K562 (cell line): ENCODE measurements around the gene OR14A2.

Experiments used
- BRCA1 ChIP-seq, 2 experiments: fragments of 450-650 bp in 1 of 2; sonication (generic) in 1 of 2; formaldehyde crosslinking in 1 of 2; IDR thresholded peaks; 2 replicates each; pipeline versions ENCODE4 v1.5.0 to v1.6.1; 2017 to 2020; ENCODE audit warnings: mild to moderate bottlenecking in 1 of 2, missing genetic modification reagents in 1 of 2
- CEBPZ ChIP-seq: fragments of 150-350 bp; IDR thresholded peaks from 2 replicates; pipeline ENCODE4 v1.6.1; 2014; ENCODE audit warnings: low read depth, mild to moderate bottlenecking, low read length, borderline replicate concordance
- CTCF ChIP-seq, 3 experiments: IDR thresholded peaks in 2 of 3; conservative IDR thresholded peaks in 1 of 3; 2 replicates each; pipeline ENCODE4 v1.5.1; 2011 to 2012; ENCODE audit warnings: low read length in 3 of 3, mild to moderate bottlenecking in 3 of 3, control low read depth in 2 of 3, improper control_type of control experiment in 1 of 3, inconsistent platforms in 1 of 3, low read depth in 1 of 3, mixed read lengths in 1 of 3, moderate library complexity in 1 of 3; ENCODE audit not compliant: insufficient read depth in 2 of 3
- FOXJ2 ChIP-seq: fragments of 200-800 bp; sonication (Bioruptor generic); IDR thresholded peaks from 2 replicates; pipeline ENCODE4 v1.6.1; 2016; ENCODE audit warnings: missing genetic modification characterization, missing compliant biosample characterization
- MAZ ChIP-seq, 2 experiments: fragments of 450-650 bp in 1 of 2; sonication (generic) in 1 of 2; formaldehyde crosslinking; IDR thresholded peaks in 1 of 2; conservative IDR thresholded peaks in 1 of 2; 2 replicates each; pipeline versions ENCODE4 v1.4.0 to v1.5.0; 2020; ENCODE audit warnings: mild to moderate bottlenecking in 1 of 2, missing genetic modification reagents in 1 of 2
- MEIS2 ChIP-seq: fragments of 450-650 bp; IDR thresholded peaks from 2 replicates; pipeline ENCODE4 v1.6.1; 2014; ENCODE audit warnings: mild to moderate bottlenecking; ENCODE audit not compliant: partially characterized antibody
- POLR2AphosphoS5 ChIP-seq: IDR thresholded peaks from 2 replicates; pipeline ENCODE4 v1.6.1; 2011; ENCODE audit warnings: mild to moderate bottlenecking, low read depth, low read length, moderate library complexity; ENCODE audit not compliant: control insufficient read depth, insufficient read depth
- RBM39 ChIP-seq: fragments of 200-400 bp; formaldehyde crosslinking; optimal IDR thresholded peaks from 2 replicates; pipeline ENCODE3; 2018; ENCODE audit warnings: low read depth, low read length
- SP1 ChIP-seq: sonication (generic); formaldehyde crosslinking; IDR thresholded peaks from 2 replicates; pipeline ENCODE4 v1.8.1; 2022; ENCODE audit warnings: mild to moderate bottlenecking, missing genetic modification reagents
- TCF3 ChIP-seq: sonication (generic); formaldehyde crosslinking; IDR thresholded peaks from 2 replicates; pipeline ENCODE4 v1.4.0; 2020; ENCODE audit warnings: mild to moderate bottlenecking, missing genetic modification reagents
- ZNF146 ChIP-seq: IDR thresholded peaks from one replicate; pipeline ENCODE4 v1.6.1; 2018; ENCODE audit warnings: missing compliant biosample characterization; ENCODE audit not compliant: unreplicated experiment
- TF ChIP-seq, protein P1 (sequence below): sonication (generic); formaldehyde crosslinking; IDR thresholded peaks from 2 replicates; pipeline ENCODE4 v1.8.0; 2022; ENCODE audit warnings: mild to moderate bottlenecking, missing genetic modification reagents
- TF ChIP-seq, protein P2 (sequence below): sonication (generic); formaldehyde crosslinking; IDR thresholded peaks from 2 replicates; pipeline ENCODE4 v1.8.1; 2023; ENCODE audit warnings: mild to moderate bottlenecking, missing genetic modification reagents
- TF ChIP-seq, protein P3 (sequence below): fragments of 250-450 bp; sonication (Bioruptor Pico); IDR thresholded peaks from 2 replicates; pipeline ENCODE4 v1.5.0; 2020; ENCODE audit warnings: mild to moderate bottlenecking

- TF ChIP-seq BRCA1 (IDR thresholded peaks at IDR 0.05) (no peak), BRCA1 (CRISPR knock-in tag; IDR thresholded peaks at IDR 0.05) (no peak), RBM39 (no peak), POLR2AphosphoS5 (no peak), MEIS2 (no peak), FOXJ2 (tag) (no peak), SP1 (CRISPR knock-in tag) (no peak), CEBPZ (no peak), TCF3 (CRISPR knock-in tag) (no peak), CTCF (IDR thresholded peaks at IDR 0.05 in 2 of 3, conservative IDR thresholded peaks at IDR 0.05 in 1 of 3; ENCODE audit: insufficient read depth in 2 of 3, low read depth in 1 of 3, low read length in 3 of 3) (no peak), ZNF146 (CRISPR knock-in tag) (no peak), MAZ (CRISPR knock-in tag; conservative IDR thresholded peaks at IDR 0.05 in 1 of 2, IDR thresholded peaks at IDR 0.05 in 1 of 2) (no peak)
- TF ChIP-seq, protein P1, sequence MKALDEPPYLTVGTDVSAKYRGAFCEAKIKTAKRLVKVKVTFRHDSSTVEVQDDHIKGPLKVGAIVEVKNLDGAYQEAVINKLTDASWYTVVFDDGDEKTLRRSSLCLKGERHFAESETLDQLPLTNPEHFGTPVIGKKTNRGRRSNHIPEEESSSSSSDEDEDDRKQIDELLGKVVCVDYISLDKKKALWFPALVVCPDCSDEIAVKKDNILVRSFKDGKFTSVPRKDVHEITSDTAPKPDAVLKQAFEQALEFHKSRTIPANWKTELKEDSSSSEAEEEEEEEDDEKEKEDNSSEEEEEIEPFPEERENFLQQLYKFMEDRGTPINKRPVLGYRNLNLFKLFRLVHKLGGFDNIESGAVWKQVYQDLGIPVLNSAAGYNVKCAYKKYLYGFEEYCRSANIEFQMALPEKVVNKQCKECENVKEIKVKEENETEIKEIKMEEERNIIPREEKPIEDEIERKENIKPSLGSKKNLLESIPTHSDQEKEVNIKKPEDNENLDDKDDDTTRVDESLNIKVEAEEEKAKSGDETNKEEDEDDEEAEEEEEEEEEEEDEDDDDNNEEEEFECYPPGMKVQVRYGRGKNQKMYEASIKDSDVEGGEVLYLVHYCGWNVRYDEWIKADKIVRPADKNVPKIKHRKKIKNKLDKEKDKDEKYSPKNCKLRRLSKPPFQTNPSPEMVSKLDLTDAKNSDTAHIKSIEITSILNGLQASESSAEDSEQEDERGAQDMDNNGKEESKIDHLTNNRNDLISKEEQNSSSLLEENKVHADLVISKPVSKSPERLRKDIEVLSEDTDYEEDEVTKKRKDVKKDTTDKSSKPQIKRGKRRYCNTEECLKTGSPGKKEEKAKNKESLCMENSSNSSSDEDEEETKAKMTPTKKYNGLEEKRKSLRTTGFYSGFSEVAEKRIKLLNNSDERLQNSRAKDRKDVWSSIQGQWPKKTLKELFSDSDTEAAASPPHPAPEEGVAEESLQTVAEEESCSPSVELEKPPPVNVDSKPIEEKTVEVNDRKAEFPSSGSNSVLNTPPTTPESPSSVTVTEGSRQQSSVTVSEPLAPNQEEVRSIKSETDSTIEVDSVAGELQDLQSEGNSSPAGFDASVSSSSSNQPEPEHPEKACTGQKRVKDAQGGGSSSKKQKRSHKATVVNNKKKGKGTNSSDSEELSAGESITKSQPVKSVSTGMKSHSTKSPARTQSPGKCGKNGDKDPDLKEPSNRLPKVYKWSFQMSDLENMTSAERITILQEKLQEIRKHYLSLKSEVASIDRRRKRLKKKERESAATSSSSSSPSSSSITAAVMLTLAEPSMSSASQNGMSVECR (CRISPR knock-in tag) = no peak
- TF ChIP-seq, protein P2, sequence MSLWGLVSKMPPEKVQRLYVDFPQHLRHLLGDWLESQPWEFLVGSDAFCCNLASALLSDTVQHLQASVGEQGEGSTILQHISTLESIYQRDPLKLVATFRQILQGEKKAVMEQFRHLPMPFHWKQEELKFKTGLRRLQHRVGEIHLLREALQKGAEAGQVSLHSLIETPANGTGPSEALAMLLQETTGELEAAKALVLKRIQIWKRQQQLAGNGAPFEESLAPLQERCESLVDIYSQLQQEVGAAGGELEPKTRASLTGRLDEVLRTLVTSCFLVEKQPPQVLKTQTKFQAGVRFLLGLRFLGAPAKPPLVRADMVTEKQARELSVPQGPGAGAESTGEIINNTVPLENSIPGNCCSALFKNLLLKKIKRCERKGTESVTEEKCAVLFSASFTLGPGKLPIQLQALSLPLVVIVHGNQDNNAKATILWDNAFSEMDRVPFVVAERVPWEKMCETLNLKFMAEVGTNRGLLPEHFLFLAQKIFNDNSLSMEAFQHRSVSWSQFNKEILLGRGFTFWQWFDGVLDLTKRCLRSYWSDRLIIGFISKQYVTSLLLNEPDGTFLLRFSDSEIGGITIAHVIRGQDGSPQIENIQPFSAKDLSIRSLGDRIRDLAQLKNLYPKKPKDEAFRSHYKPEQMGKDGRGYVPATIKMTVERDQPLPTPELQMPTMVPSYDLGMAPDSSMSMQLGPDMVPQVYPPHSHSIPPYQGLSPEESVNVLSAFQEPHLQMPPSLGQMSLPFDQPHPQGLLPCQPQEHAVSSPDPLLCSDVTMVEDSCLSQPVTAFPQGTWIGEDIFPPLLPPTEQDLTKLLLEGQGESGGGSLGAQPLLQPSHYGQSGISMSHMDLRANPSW (CRISPR knock-in tag) = no peak
- TF ChIP-seq, protein P3, sequence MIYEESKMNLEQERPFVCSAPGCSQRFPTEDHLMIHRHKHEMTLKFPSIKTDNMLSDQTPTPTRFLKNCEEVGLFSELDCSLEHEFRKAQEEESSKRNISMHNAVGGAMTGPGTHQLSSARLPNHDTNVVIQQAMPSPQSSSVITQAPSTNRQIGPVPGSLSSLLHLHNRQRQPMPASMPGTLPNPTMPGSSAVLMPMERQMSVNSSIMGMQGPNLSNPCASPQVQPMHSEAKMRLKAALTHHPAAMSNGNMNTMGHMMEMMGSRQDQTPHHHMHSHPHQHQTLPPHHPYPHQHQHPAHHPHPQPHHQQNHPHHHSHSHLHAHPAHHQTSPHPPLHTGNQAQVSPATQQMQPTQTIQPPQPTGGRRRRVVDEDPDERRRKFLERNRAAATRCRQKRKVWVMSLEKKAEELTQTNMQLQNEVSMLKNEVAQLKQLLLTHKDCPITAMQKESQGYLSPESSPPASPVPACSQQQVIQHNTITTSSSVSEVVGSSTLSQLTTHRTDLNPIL = no peak
These were observed 26.7 kb downstream of the OR14A2 start for GRCh38 chr1:247721222-247721621.
